ENCODE data around the gene PCDH15. TPM values are rescaled to one million over a fixed set of nuclear protein-coding genes. Genes with fewer than 3 reads are reported as not detected.

The PCDH15 gene
- total and polyA plus RNA-seq, 4 donors = 0.03 to 16.9 (median 0.88) TPM

GRCh38 chr10:54026340-54026739 is 774.7 kb downstream of the PCDH15 start:
- DNase-seq (no peak), ATAC-seq (ENCODE audit: insufficient read depth, low FRiP score) (no peak)
- Histone ChIP-seq H3K36me3 (ENCODE audit: control insufficient read depth in 4 of 4, insufficient read depth in 4 of 4, low read length in 4 of 4) (no peaks in the 10 kb centered on the region), H3K9ac (ENCODE audit: insufficient read depth in 1 of 2, low read length in 2 of 2) (no peak overlapping the region), H3K27ac (ENCODE audit: low read depth in 1 of 2, low read length in 1 of 2) (no peak overlapping the region), H3K4me1 (ENCODE audit: control insufficient read depth in 5 of 5, insufficient read depth in 5 of 5, low read length in 5 of 5) (no peaks in the 10 kb centered on the region), H3K27me3 (ENCODE audit: control insufficient read depth in 3 of 3, insufficient read depth in 3 of 3, low read length in 2 of 3) (no peaks in the 10 kb centered on the region), H3K9me3 (ENCODE audit: control insufficient read depth in 4 of 4, insufficient read depth in 3 of 4, low read length in 3 of 4) (no peaks in the 10 kb centered on the region), H3K4me3 (no peak overlapping the region)
- TF ChIP-seq, protein P1, sequence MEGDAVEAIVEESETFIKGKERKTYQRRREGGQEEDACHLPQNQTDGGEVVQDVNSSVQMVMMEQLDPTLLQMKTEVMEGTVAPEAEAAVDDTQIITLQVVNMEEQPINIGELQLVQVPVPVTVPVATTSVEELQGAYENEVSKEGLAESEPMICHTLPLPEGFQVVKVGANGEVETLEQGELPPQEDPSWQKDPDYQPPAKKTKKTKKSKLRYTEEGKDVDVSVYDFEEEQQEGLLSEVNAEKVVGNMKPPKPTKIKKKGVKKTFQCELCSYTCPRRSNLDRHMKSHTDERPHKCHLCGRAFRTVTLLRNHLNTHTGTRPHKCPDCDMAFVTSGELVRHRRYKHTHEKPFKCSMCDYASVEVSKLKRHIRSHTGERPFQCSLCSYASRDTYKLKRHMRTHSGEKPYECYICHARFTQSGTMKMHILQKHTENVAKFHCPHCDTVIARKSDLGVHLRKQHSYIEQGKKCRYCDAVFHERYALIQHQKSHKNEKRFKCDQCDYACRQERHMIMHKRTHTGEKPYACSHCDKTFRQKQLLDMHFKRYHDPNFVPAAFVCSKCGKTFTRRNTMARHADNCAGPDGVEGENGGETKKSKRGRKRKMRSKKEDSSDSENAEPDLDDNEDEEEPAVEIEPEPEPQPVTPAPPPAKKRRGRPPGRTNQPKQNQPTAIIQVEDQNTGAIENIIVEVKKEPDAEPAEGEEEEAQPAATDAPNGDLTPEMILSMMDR (IDR thresholded peaks at IDR 0.05; ENCODE audit: control extremely low read depth, extremely low read depth) = no peak
- WGBS, 2 donors = 94 to 97% methylated on average over 5 of the region's 5 CpGs

DNA sequence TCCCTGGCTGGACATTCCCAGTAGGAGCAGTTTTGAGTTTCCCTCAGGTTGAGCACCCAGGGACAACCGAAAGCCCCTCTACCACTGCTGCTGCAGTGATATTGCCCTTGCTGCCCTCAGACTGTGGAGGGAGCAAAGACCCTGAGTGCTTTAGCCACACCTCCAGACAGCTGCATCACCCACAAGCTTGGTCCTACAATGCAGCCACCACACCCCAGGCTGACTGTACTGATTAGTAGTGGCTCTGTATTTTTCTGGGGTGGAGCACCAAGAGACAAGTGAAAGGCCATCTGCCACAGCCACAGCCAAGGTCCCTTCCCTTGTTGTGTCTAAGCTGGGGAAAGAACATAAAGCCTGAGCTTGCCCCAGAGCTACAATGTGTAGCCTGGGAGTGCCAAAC is 789.9 kb downstream of the PCDH15 start:
- Histone ChIP-seq H3K27ac (ENCODE audit: low read depth in 1 of 2, low read length in 1 of 2) (no peak overlapping the region), H3K9me3 (ENCODE audit: control insufficient read depth in 4 of 4, insufficient read depth in 3 of 4, low read length in 3 of 4) (peaks cover 0 to 4% (median 0%) of the 10 kb centered on the region in 4 donors), H3K27me3 (ENCODE audit: control insufficient read depth in 3 of 3, insufficient read depth in 3 of 3, low read length in 2 of 3) (no peaks in the 10 kb centered on the region), H3K9ac (ENCODE audit: insufficient read depth in 1 of 2, low read length in 2 of 2) (no peak overlapping the region), H3K4me3 (no peak overlapping the region), H3K4me1 (ENCODE audit: control insufficient read depth in 5 of 5, insufficient read depth in 5 of 5, low read length in 5 of 5) (no peaks in the 10 kb centered on the region), H3K36me3 (ENCODE audit: control insufficient read depth in 4 of 4, insufficient read depth in 4 of 4, low read length in 4 of 4) (no peaks in the 10 kb centered on the region)
- DNase-seq = no peak
- TF ChIP-seq, protein P1 (IDR thresholded peaks at IDR 0.05; ENCODE audit: control extremely low read depth, extremely low read depth) = no peak
- no peak for ATAC-seq (ENCODE audit: insufficient read depth, low FRiP score)
- WGBS, 2 donors = 95 to 100% methylated on average over 1 of the region's 1 CpG

- peaks cover 0 to 4% (median 0%) of the 10 kb centered on the region in 4 donors for H3K9me3 ChIP-seq (ENCODE audit: control insufficient read depth in 4 of 4, insufficient read depth in 3 of 4, low read length in 3 of 4)
- 81 to 86% methylated on average over 5 of the region's 5 CpGs for WGBS, 2 donors
- no peaks in the 10 kb centered on the region for H3K36me3 ChIP-seq (ENCODE audit: control insufficient read depth in 4 of 4, insufficient read depth in 4 of 4, low read length in 4 of 4)
- TF ChIP-seq, protein P1 (IDR thresholded peaks at IDR 0.05; ENCODE audit: control extremely low read depth, extremely low read depth) = no peak
- no peak overlapping the region for H3K4me3 ChIP-seq
- H3K9ac ChIP-seq (ENCODE audit: insufficient read depth in 1 of 2, low read length in 2 of 2) = no peak overlapping the region
- H3K27ac ChIP-seq (ENCODE audit: low read depth in 1 of 2, low read length in 1 of 2) = no peak overlapping the region
- H3K4me1 ChIP-seq (ENCODE audit: control insufficient read depth in 5 of 5, insufficient read depth in 5 of 5, low read length in 5 of 5) = no peaks in the 10 kb centered on the region
- ATAC-seq (ENCODE audit: insufficient read depth, low FRiP score) = no peak
- no peaks in the 10 kb centered on the region for H3K27me3 ChIP-seq (ENCODE audit: control insufficient read depth in 3 of 3, insufficient read depth in 3 of 3, low read length in 2 of 3)
- no peak for DNase-seq
Observed at GRCh38 chr10:54010337-54010933, 790.6 kb downstream of the PCDH15 start.

DNA sequence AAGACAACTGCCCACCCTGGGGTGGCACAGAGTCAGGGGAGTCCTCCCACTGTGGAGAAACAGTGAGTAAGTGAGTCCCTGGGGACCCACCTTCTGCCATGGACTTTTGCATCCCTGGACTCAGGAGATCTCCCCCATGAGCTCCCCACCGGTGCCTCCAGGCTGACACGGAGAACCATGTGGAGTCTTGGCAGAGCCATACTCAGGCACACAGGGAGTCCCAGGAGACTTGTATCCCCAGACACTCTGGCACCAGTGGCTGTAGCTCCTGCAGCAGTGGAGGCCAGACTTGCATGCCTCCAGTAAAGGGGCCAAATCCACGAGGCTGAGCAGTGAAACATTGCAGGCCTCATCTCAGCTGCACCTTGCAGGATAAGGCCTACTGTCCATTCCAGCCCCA is 791.4 kb downstream of the PCDH15 start:
- H3K36me3 ChIP-seq (ENCODE audit: control insufficient read depth in 4 of 4, insufficient read depth in 4 of 4, low read length in 4 of 4) = no peaks in the 10 kb centered on the region
- no peak overlapping the region for H3K4me3 ChIP-seq
- peaks cover 0 to 2% (median 0%) of the 10 kb centered on the region in 4 donors for H3K9me3 ChIP-seq (ENCODE audit: control insufficient read depth in 4 of 4, insufficient read depth in 3 of 4, low read length in 3 of 4)
- ATAC-seq (ENCODE audit: insufficient read depth, low FRiP score) = no peak
- H3K27ac ChIP-seq (ENCODE audit: low read depth in 1 of 2, low read length in 1 of 2) = no peak overlapping the region
- TF ChIP-seq, protein P1 (IDR thresholded peaks at IDR 0.05; ENCODE audit: control extremely low read depth, extremely low read depth) = no peak
- H3K4me1 ChIP-seq (ENCODE audit: control insufficient read depth in 5 of 5, insufficient read depth in 5 of 5, low read length in 5 of 5) = no peaks in the 10 kb centered on the region
- no peaks in the 10 kb centered on the region for H3K27me3 ChIP-seq (ENCODE audit: control insufficient read depth in 3 of 3, insufficient read depth in 3 of 3, low read length in 2 of 3)
- WGBS, 2 donors = 85 to 88% methylated on average over 3 of the region's 3 CpGs
- no peak overlapping the region for H3K9ac ChIP-seq (ENCODE audit: insufficient read depth in 1 of 2, low read length in 2 of 2)
- no peak for DNase-seq

All from lung (tissue), 12 donors.